HepG2 (cell line): ENCODE measurements around the gene EOGT. TPM values are rescaled to one million over a fixed set of nuclear protein-coding genes. Genes with fewer than 3 reads are reported as not detected.

Experiments used
- ATAC-seq: fragments of 200-7000 bp; cut with Tn5 transposase; 3 replicates; pipeline ENCODE4 v1.9.1; 2020; ENCODE audit warnings: mild to moderate bottlenecking, moderate library complexity
- BruUV-seq: library from RNA; stranded (reverse); fragments of 400-500 nt; replicated peaks from 2 replicates; lab custom pipeline; 2021; lab: Mats Ljungman, UMichigan
- CTCF ChIA-PET: fragments of 300-600 bp; formaldehyde crosslinking; extraction: SDS; loops from one replicate; lab custom pipeline; 2021; ENCODE audit warnings: low total read pairs, inconsistent platforms, low intra/inter-chr PET ratio; lab: Yijun Ruan, JAX
- POLR2A ChIA-PET: fragments of 350-600 bp; sonication (Branson Sonifier 250); formaldehyde crosslinking; loops from one replicate; lab custom pipeline; 2020; ENCODE audit warnings: antibody characterized with exemption, inconsistent platforms; lab: Yijun Ruan, JAX
- DNase-seq: peaks from one replicate; pipeline ENCODE4 v3.0.0-alpha.2; 2015; ENCODE audit warnings: low spot score
- FAIRE-seq: peaks from 3 replicates; lab custom pipeline; 2011; peaks lifted over from hg19 to GRCh38; lab: Jason Lieb, UNC
- H2AFZ ChIP-seq: one replicate; pipeline ENCODE4 v1.6.1; 2011; ENCODE audit warnings: low read length, inconsistent platforms
- H3K27ac ChIP-seq: fragments of 300-600 bp; 3 replicates; pipeline ENCODE4 v1.8.0; 2011; ENCODE audit warnings: mixed run types, mild to moderate bottlenecking, mixed read lengths, low read length, inconsistent platforms; ENCODE audit not compliant: insufficient read depth; ENCODE audit errors: extremely low read length
- H3K27me3 ChIP-seq, 2 experiments: fragments of 200-600 bp in 1 of 2; 2 replicates in 1 of 2; 3 replicates in 1 of 2; pipeline versions ENCODE4 v1.6.0 to v1.8.0; 2011; ENCODE audit warnings: low read length in 2 of 2, mild to moderate bottlenecking in 2 of 2, moderate library complexity in 2 of 2, inconsistent platforms in 1 of 2; ENCODE audit not compliant: insufficient read depth in 2 of 2, control insufficient read depth in 1 of 2
- H3K36me3 ChIP-seq, 2 experiments: fragments of 200-600 bp in 1 of 2; replicated peaks in 1 of 2; 2 replicates in 1 of 2; 3 replicates in 1 of 2; pipeline versions ENCODE4 v1.5.1 to v1.8.0; 2011; ENCODE audit warnings: low read length in 2 of 2, inconsistent platforms in 1 of 2; ENCODE audit not compliant: insufficient read depth in 2 of 2, control insufficient read depth in 1 of 2
- H3K4me1 ChIP-seq: 2 replicates; pipeline ENCODE4 v1.5.1; 2012; ENCODE audit warnings: low read length, inconsistent platforms; ENCODE audit not compliant: insufficient read depth
- H3K4me2 ChIP-seq: 2 replicates; pipeline ENCODE4 v1.6.0; 2011; ENCODE audit warnings: low read depth, low read length, inconsistent platforms
- H3K4me3 ChIP-seq, 3 experiments: fragments of 200-600 bp in 1 of 3; sonication (generic), shearing (Covaris generic) in 1 of 3; replicated peaks in 1 of 3; 2 replicates each; pipeline ENCODE4 v1.5.1; 2011 to 2016; ENCODE audit warnings: low read length in 3 of 3, inconsistent platforms in 2 of 3, low read depth in 2 of 3, mild to moderate bottlenecking in 2 of 3, control low read depth in 1 of 3, mixed read lengths in 1 of 3; ENCODE audit not compliant: insufficient read depth in 1 of 3
- H3K79me2 ChIP-seq: one replicate; pipeline ENCODE4 v1.6.1; 2011; ENCODE audit warnings: low read length, inconsistent platforms; ENCODE audit not compliant: insufficient read depth
- H3K9ac ChIP-seq: 2 replicates; pipeline ENCODE4 v1.6.0; 2011; ENCODE audit warnings: mild to moderate bottlenecking, low read depth, low read length, inconsistent platforms; ENCODE audit not compliant: insufficient read depth
- H3K9me3 ChIP-seq: 2 replicates; pipeline ENCODE4 v1.5.1; 2012; ENCODE audit warnings: mild to moderate bottlenecking, low read length
- H4K20me1 ChIP-seq: 2 replicates; pipeline ENCODE4 v1.6.0; 2011; ENCODE audit warnings: inconsistent platforms, mild to moderate bottlenecking, low read length, moderate library complexity; ENCODE audit not compliant: insufficient read depth
- CBX2 ChIP-seq, 2 experiments: fragments of 200-600 bp in 1 of 2; sonication (generic); formaldehyde crosslinking in 1 of 2; IDR thresholded peaks; 2 replicates each; pipeline versions ENCODE4 v1.7.0 to v1.8.1; 2018 to 2022; ENCODE audit warnings: low read depth in 2 of 2, low read length in 1 of 2, mild to moderate bottlenecking in 1 of 2, missing genetic modification reagents in 1 of 2
- HMGA1 ChIP-seq: sonication (generic); formaldehyde crosslinking; conservative IDR thresholded peaks from 2 replicates; pipeline ENCODE4 v1.4.0; 2020; ENCODE audit warnings: missing genetic modification reagents
- JDP2 ChIP-seq: sonication (generic); formaldehyde crosslinking; IDR thresholded peaks from 2 replicates; pipeline ENCODE4 v1.8.1; 2022; ENCODE audit warnings: missing genetic modification reagents, borderline replicate concordance
- MTF1 ChIP-seq: sonication (generic); formaldehyde crosslinking; IDR thresholded peaks from 2 replicates; pipeline ENCODE4 v1.5.0; 2020; ENCODE audit warnings: missing genetic modification reagents
- ZNF253 ChIP-seq: sonication (generic); formaldehyde crosslinking; IDR thresholded peaks from 2 replicates; pipeline ENCODE4 v1.8.0; 2022; ENCODE audit warnings: mild to moderate bottlenecking, missing genetic modification reagents, borderline replicate concordance
- ZNF572 ChIP-seq: sonication (generic); formaldehyde crosslinking; IDR thresholded peaks from 2 replicates; pipeline ENCODE4 v1.5.1; 2020; ENCODE audit warnings: mild to moderate bottlenecking, missing genetic modification reagents
- ZNF646 ChIP-seq: sonication (generic); formaldehyde crosslinking; IDR thresholded peaks from 2 replicates; pipeline ENCODE4 v1.9.0; 2021; ENCODE audit warnings: mild to moderate bottlenecking, missing genetic modification reagents
- ZNF770 ChIP-seq: sonication (generic); formaldehyde crosslinking; IDR thresholded peaks from 2 replicates; pipeline ENCODE4 v1.5.0; 2020; ENCODE audit warnings: mild to moderate bottlenecking, missing genetic modification reagents
- WGBS: methylation state at CpG from one replicate; pipeline ENCODE4 v1.1.6; 2017; ENCODE audit warnings: low lambda C conversion rate; 5-methylcytosine and 5-hydroxymethylcytosine counted together
- in situ Hi-C: cut with HindIII; loops from 2 replicates; pipeline ENCODE4 v1.10.0; 2017; ENCODE audit warnings: low pct_unique_long_range_greater_than_20kb; ENCODE audit not compliant: extremely low pct_ligation_motif_present
- intact Hi-C: fragments of 100-400 bp; cut with micrococcal nuclease; formaldehyde crosslinking; loops from one replicate; pipeline ENCODE4 v1.10.0; 2022; ENCODE audit not compliant: unreplicated experiment
- polyA plus RNA-seq, 8 experiments: library from polyadenylated mRNA; depleted of rRNA in 3 of 8; stranded (reverse) in 7 of 8; unstranded in 1 of 8; fragments of >200 nt; fragmentation: Illumina TruSeq in 4 of 8; extraction: Trizol in 4 of 8; gene quantifications; 2 replicates each; pipeline versions ENCODE4 v1.2.1 to v1.2.3, GENCODE V29; 2011 to 2016; ENCODE audit warnings: low read depth in 4 of 8, missing spikeins in 1 of 8, mixed read lengths in 1 of 8; ENCODE audit not compliant: insufficient read depth in 1 of 8
- total RNA-seq, 5 experiments: library from RNA; depleted of rRNA; stranded (reverse); fragments of >200 nt; fragmentation: Illumina TruSeq; extraction: Trizol; gene quantifications; 2 replicates each; pipeline ENCODE4 v1.2.3, GENCODE V29; 2016; ENCODE audit warnings: low read depth in 1 of 5

EOGT gene
- total and polyA plus RNA-seq, 2 of the 13 experiments (the other 11 are each of a cell fraction or from before 2014, with no cell fraction given): 4.5 to 18.6 TPM

GRCh38 chr3:68973639-68974038 lies 39.8 kb downstream of the EOGT start:
- H2AFZ ChIP-seq: no peak overlapping the region
- H3K9me3 ChIP-seq: no peaks in the 10 kb centered on the region
- no peaks in the 10 kb centered on the region for H3K4me1 ChIP-seq
- H3K36me3 ChIP-seq: peaks cover 2 to 16% of the 10 kb centered on the region in 2 experiments; a peak in 2 of 5 replicates
- no peaks in the 10 kb centered on the region for H4K20me1 ChIP-seq
- no peak for FAIRE-seq
- no peak overlapping the region for H3K27ac ChIP-seq
- CTCF ChIA-PET: no interaction called here
- intact Hi-C loops: loop anchor here (2.0 to 5.0 kb wide), 2 partner anchors 53 to 1591 kb away; no protein-coding TSS in a partner anchor
- peaks cover 0 to 23% of the 10 kb centered on the region in 2 experiments; a peak in 2 of 5 replicates for H3K27me3 ChIP-seq
- no peaks in the 10 kb centered on the region for H3K79me2 ChIP-seq
- ATAC-seq: no peak; the same call in 2 of the 3 replicates
- H3K9ac ChIP-seq: no peak overlapping the region
- WGBS: 60% methylated on average over 7 of the region's 7 CpGs
- H3K4me2 ChIP-seq: no peak overlapping the region
- in situ Hi-C loops: loop anchor here (5.0 kb wide), 1 partner anchor 81 kb away; no protein-coding TSS in a partner anchor
- no peak for DNase-seq
- no TSS peak for BruUV-seq
- no peak for TF ChIP-seq MTF1 (CRISPR knock-in tag)
- TF ChIP-seq ZNF646: no peak
- TF ChIP-seq JDP2 (CRISPR knock-in tag): no peak
- TF ChIP-seq ZNF572 (CRISPR knock-in tag): no peak
- no peak for TF ChIP-seq ZNF770 (CRISPR knock-in tag)
- TF ChIP-seq HMGA1 (CRISPR knock-in tag): no peak
- TF ChIP-seq ZNF253 (CRISPR knock-in tag): no peak
- no peak for TF ChIP-seq CBX2 (IDR thresholded peaks at IDR 0.05; ENCODE audit: low read depth, low read length)
- no peak for TF ChIP-seq CBX2 (CRISPR knock-in tag; IDR thresholded peaks at IDR 0.05; ENCODE audit: low read depth)
- no peak overlapping the region for H3K4me3 ChIP-seq
- POLR2A ChIA-PET: no interaction called here
